ENCODE results near the gene FASTKD3.

The FASTKD3 gene

DNA sequence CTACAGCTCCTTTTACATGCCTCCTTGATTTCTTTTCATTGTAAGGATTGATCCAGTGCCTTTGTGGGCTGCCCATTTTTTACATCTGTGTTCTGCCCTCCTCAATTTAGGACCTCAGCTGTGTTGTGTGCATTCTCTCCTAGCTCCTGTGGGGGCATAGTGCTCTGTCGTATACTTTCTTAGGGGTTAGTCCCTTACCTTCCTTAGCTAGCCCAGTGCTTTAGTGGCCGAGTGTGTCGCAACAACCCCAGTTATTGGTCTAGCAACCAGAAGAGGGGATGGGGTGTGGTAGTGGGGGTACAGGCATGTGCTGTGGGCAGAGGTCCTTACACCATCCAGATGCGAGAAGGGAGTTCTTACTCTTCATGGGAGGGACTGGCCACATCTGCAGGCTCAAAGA is 12.3 kb upstream of the FASTKD3 start:
- no peak for DNase-seq (ENCODE audit: low read depth)

DNA sequence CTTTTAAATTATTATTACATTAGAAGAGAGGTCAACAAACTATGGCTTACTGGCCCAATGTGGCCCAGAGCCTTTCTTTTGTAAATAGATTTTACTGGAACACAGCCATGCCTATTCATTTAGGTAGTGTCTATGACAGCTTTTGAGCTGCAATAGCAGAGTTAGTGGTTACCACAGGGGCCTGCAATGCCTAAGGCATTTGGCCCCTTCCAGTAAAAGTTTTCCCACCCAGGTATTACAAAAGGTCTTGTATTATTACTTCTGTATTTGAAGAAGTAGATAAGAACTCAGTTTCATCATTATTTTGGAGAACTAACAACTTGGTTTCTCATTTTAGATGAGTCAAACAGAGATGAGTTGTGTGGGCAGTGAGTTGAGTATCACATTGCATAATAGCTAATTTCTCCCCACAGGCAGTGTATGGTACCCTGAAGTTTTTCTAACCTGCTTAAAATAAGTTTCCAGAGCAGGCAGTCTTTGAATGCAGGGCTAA is 9.6 kb upstream of the FASTKD3 start:
- DNase-seq (ENCODE audit: low read depth): no peak

DNA sequence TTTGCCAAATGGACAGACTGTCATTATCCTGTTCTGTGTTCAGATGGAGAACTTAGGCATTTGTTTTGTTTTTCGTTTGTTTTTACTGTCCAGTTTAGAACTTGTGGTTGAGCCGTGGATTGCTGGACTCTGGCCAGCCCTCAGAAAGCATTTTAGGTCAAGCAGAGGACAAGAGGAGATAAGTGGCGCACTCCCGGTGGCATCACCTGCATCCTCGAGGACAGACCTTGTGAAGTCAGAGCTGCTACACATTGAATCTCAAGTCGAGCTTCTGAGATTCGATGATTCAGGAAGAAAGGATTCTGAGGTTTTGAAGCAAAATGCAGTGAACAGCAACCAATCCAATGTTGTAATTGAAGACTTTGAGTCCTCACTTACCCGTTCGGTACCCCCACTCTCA is 9.0 kb upstream of the FASTKD3 start:
- DNase-seq (ENCODE audit: low read depth): no peak

DNA sequence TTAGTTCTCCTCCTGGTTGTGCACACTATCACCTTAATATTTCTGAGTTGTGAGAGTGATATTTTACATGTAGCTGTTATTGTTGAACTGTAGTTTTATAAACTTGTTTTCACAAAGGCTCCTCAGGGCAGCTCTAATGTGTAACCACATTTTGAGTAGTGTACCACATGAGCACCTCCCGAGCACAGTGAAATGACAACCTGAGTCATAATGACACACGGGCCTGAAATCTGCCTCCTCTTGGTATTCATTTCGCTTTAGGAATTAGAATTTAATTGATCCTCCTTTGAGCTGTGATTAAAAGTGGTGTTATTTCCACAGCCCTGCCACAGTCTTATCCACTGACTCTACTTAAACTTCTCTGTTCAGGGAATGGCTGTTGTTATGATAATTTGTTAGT is 8.0 kb upstream of the FASTKD3 start:
- no peak for DNase-seq (ENCODE audit: low read depth)

DNA sequence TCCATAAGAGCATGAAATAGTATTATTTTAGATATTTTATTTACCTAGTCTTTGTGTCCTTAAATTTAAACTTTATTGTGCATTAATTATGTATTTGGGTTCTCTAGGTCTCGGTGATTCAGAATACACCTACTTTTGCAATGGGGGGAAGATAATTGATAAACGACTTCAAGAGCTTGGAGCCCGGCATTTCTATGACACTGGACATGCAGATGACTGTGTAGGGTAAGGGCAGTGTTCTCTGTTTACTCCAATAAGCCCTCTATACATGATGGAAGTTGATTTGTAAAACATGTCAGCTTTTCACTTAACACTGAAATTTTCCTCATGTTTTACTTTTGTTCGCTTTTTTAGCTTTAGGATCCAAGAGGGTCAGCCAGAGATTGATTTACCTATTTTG is 6.3 kb upstream of the FASTKD3 start:
- no peak for DNase-seq (ENCODE audit: low read depth)

DNA sequence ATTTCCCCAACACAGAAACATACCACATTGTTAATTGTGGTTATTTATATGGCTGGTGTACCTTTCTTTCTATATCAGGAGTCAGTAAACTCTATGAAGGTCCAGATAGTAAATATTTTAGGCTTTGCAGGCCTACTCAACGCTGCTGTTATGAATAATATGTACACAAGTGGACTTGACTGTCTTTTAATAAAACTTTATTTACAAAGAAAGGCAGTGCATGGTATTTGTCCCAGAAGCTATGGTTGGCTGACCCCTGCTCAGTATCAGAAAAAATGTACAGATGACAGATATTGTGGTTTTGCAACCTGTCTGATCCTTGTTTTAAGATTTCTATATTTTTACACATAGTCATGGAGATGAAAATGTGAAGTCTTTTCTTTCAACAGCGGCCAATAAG is 5.8 kb upstream of the FASTKD3 start:
- no peak for DNase-seq (ENCODE audit: low read depth)

DNA sequence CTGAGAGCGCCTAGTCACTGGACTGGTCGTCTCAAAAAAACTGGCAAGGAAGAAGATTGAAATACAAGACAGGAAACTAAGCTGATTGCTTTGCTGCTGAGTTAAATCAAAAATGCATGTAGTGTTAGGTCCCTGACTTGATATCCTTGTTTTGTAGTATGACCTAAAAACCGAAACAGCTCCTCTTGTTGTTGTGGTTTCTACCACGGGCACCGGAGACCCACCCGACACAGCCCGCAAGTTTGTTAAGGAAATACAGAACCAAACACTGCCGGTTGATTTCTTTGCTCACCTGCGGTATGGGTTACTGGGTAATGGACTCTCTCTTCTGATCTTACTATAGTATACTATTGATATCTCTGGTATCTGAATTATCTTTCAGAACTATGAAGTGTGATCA is 4.4 kb upstream of the FASTKD3 start:
- no peak for DNase-seq (ENCODE audit: low read depth)

DNA sequence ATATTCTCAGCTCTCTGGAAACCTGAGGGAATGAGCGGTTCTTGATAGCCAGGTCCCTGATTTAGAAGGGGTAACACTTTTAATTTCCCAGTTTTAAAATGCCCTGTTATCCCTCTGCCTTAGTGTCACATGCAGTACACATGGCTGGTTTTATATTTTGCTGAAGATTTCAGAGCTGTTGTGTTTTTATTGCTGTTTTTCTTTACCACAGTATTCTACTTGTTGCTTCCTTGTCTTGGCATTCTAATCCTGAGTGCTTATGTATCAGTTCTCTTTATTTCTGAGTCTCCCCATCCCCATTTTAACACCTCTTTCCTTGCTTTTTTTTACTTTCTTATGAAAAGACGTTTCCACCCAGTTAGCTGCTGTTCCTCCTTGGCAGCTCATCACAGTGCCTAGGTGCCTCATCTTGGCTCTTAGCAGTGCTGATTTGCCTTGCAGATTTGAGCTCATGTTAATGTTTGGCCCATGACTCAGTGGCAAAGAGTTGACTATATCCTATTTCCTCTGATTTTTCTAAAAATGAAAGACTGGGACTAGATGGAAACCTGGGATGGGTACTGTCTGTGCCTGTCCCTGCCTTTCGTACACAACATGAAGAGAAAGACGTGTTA is 3.8 kb upstream of the FASTKD3 start:
- DNase-seq (ENCODE audit: low read depth): no peak

DNA sequence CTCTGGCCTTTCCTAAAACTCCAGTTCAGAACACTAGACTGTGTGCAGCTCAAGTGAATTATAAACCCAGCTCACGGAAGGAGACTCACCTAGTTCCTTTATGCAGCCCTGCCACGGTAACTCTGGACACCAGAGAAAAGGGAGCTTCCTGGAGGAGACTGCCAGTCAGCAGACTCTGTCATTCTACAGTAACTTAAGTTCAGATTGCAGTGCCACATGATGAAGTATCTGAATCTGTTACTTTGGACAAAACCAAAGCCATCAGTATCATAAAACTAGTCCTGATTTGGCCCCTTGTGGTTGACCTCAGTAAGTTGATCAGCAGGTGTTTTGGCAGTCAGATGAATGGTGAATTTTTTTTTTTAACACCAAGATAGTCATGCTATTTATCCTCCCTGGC is 2.8 kb upstream of the FASTKD3 start:
- DNase-seq (ENCODE audit: low read depth): no peak

DNA sequence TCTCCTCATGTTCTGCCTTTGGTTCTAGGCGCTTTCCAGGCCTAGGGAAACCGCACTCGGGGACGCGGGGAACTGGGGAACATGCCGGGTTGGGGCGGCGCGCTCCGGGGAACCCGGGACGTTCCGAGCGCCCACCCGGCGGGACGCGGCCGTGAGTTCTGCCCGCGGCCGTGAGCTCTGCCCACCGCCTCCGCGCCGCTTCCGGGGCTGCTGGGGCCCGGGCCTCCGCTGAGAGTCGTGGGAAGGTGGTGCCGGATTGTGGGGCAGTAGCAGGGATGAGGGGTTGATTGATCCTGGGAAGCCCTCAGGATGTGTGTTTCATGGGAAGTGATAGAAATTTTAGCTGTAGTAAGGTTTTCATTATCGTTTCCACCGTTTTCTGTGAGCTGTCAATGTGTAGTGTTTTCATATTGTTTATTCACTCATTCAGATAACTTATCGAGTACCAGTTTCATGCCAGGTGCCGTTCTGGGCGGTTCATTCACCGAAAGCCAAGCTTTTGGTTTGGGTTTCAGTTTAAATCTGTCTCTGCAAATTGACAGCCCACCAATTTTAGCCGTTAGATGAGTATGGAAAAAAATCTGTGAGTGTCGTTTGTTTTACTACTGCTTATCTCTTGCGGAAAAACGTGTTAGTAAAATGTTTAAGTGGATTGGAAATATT is 774 bp upstream of the FASTKD3 start:
- no peak for DNase-seq (ENCODE audit: low read depth)

DNA sequence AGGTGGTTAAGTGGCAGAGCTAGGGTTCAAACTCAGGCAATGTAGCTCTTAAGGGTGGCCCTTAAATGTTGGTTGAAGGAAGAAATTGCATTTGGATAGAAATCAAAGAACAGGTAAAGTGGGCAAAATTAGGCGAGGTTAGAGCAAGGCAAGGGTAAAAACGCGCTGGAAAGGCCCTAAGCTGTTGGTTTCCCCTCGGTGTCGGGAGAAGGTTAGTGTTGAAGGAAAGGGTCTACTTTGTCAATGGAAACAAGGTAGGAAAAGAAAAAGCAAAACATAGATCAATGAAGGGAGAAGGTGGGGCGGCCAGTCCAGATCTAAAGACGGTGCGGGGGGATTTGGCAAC is 431 bp downstream of the FASTKD3 start:
- no peak for DNase-seq (ENCODE audit: low read depth)

DNA sequence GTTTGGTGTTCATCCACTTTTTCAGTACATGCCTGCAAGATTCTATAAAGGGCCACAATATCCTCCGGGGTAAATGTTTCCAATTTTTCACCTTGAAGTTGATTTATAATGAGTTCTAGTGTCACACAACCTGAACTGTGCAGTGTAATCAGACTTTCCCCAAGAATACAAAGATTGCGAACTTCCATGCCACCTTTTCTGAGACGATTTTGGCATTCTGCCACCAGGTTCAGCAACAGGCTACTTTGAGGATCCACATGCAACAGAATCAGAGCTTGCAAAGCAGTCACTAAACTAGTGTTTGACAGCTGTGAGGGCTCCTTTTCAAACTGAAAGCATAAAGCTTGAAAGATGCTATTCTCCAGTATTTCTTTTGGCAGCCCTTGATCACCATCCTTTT is 1.6 kb downstream of the FASTKD3 start:
- no peak for DNase-seq (ENCODE audit: low read depth)

DNA sequence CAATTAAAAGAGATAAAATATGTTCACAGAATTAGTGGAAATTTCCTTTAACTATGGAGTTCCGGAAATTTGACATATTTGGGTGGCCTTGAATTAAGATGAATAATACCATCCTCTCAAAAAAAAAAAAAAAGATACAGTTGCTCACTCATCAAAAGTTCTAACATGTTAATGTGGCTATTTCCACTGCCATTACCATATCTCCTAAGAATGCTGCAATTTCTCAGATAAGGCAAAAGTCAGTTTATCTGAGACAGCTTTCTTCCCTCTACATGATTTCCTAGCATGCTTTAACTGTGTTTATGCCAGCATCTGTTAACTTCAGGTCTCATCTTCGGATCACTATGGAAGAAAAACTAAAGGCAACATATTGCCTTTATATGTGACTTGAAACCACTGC is 2.6 kb downstream of the FASTKD3 start:
- DNase-seq (ENCODE audit: low read depth): no peak

DNA sequence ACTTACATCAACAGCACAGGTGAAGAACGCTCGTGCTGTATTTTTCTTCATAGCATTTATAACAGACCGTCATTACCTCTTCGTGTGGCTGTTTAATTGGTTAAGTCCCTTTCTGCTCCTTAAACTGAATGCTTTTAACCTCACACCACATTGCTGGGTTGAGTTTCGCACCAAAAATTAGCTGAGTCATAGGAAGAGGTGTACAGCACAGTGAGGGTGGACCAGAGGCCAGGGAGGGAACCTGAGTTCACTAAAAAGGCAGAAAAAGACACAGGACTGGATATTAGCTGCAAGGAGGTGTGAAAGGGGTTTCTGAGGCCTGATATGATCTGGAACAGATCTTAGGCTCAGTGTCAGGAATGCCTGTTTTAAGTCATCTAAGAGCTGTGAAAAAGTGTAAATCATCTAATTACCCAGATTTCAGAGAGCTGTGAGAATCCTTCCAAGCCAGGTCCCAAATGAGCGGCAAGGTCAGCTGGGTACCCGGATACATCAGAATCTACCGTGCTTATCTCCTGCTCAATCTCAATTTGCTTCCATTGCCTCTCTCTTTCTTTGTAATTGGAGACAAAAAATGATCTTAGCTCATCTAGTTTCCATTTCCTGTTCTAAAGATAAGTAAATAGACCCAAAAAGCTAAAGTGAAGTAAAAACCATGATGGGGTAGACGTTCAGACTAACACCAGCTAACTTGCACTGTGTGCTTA is 10.8 kb downstream of the FASTKD3 start:
- no peak for DNase-seq (ENCODE audit: low read depth)

DNA sequence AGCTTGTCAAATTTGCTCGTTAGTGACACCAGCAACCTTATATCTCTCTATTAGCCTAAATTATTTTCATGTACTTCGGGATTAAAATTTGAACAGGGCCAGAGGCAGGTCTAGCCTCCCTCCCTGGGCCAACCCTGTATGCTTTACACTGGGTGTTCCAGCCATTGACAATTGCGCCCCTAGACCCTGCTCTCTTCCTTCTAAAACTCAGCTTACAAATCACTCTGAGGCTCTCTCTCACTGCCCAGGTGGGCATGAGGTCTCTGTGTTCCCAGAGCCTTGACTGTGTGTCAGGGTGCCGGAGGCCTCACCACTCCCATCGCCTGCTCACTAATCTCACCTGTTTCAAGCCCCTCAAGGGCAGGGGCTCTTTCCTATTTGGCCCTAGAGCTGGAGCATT is 11.5 kb downstream of the FASTKD3 start:
- no peak for DNase-seq (ENCODE audit: low read depth)

DNA sequence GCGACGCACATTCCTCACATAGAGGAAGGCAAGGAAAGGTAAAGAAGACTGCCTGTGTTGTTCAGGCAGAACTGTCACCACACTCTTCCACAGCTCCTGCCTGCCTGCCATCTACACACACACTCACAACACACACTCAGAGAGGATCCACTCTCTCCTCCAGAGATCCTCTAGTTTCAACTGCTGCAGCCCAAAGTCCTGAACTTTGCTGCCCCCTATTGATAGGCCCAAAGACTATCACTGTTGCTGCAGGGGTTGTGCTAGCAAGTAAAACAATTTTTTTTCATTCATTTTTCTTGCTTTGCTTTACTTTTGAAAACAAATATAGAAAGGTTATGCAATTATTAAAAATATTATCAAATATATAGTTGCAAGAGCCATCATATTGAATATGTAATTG is 12.0 kb downstream of the FASTKD3 start:
- DNase-seq (ENCODE audit: low read depth): no peak

DNA sequence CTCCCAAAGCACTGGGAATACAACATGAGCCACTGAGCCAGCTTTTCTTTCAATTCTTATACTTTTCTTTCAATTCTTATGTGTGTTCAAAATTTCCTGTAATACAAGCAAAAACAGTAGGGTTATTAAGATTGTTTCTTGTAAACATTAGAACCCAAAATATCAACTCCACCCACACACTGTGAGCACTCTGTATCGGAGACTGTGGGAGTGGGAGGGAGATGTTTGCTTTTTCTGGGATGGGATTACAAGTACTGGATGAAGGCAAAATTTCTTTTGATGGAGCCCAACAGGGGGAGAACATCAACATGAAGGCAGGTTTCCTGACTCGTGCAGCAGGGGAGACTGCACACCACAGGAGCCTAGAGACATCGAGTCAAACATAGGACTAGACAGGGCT is 13.2 kb downstream of the FASTKD3 start:
- no peak for DNase-seq (ENCODE audit: low read depth)

DNA sequence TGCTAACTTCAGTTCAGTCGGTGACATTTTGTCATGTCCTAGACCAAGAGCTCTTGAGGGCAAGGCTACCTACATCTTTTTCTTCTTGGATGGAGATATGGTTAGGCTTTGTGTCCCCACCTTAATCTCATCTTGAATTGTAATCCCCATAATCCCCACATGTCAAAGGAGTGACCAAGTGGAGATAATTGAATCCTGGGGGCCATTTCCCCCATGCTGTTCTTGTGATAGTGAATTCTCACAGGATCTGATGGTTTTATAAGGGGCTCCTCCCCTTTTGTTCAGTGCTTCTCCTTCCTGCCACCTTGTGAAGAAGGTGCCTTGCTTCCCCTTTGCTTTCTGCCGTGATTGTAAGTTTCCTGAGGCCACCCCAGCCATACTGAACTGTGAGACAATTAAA is 15.8 kb downstream of the FASTKD3 start:
- DNase-seq (ENCODE audit: low read depth): no peak

DNA sequence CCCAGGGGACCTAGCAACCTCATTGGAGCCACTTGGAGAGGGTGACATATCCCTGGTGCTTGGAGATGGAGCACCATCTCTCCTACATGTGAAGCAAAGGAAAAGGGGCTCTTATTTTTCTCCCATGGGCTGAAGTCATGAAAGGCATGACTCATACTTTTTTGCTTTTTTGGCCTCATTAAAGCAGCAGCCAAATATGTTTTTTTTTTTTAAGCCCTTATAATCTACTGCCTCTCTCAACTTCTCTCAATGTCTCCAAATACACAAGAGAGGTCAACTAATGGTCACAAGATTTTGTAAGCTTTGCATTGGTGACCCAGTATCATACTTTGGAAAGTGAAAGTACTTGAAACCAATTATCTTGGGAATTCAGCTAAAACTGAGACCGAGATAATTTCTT is 16.3 kb downstream of the FASTKD3 start:
- DNase-seq (ENCODE audit: low read depth): no peak

DNA sequence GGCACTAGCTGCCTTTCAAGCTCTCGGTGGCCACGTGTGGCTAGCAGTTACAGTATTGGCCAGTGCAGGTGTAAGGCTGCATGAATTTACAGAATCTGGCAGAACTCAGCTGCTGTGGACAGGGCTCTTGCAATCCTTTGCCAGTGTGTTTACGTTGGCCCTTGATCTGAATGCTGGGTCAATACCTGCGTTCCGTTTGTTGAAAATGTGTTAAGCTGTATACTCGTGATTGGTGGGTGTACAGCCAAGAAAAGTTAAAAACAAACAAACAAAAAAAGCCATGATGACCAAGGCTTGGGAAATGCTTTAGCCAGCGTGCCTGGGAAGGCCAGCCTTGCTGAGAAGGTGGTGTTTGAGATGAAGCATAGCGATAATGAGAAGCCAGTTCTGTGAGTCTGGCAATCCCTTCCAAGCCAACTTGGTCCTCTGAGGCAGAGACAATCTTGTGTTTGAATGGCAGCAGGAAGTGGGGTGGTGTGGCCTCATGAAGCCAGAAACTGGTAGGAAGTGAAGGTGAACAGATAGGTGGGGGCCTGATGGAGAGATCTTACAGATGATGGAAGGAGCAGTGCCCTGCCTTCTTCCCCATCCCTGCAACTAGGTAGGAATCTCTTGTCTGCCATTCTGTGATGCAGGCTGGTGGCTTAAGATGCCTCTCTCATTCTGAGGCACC is 17.1 kb downstream of the FASTKD3 start:
- DNase-seq (ENCODE audit: low read depth): no peak

DNA sequence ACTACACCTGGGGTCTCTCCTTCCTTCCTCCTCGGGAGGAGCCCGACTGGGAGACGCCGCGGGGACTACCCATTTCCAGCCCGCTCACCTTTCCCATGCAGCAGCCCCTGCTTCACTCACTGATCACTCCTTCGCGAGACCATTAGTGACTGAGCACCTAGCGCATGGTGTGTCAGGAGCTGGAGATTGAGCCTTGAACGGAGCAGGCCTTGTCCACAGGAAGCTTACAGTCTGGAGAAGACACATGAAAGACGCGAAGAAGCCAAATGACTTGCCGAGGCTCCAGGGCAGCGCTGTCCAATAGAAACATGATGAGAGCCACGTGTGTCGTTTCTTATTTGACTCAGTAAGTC is 17.6 kb downstream of the FASTKD3 start:
- DNase-seq (ENCODE audit: low read depth): no peak

DNA sequence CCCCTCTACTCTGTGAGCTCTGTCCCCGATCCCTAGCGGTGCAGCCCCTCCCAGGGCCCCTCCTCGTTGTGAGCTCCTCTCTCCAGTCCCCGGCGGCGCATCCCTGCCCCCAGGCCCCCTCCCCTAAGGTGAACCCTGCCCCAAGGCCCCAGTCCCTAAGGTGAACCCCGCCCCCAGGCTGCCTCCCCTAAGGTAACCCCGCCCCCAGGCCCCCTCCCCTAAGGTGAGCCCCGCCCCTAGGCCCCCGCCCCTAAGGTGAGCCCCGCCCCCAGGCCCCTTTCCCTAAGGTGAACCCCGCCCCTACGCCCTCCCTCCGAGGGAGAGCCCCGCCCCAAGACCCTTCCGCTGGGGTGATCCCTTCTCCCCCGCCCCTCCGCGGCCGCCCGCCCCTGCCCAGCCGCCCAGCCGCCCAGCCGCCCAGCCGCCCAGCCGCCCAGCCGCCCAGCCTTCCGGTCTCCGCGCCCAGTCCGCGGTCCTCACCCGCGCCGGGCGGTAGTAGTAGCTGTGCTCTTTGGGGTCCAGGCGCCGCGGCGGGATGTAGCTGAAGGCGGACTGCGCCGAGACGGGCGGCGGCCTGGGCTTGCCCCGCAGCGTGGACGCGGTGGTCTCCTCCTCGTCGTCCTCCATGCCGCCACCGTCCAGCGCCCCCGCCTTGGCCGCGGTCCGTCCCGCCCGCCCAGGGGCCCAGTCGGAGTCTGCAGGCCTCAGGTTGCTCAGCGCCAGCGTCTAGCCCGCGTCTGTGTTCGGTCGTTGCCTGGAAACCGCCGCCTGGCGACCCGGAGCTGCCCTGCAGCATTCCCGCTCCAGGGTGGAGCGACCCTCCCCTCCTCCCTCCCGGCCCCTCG is 18.2 kb downstream of the FASTKD3 start, which contains the start of gene CFAP90:
TSS of gene CFAP90 (minus strand) at position 739 of the 845 bp plus-strand sequence. CDS start at position 627, 112 bp downstream.
- DNase-seq (ENCODE audit: low read depth): no peak

All from stimulated activated CD8-positive, alpha-beta memory T cell treated with anti-CD3 and anti-CD28 coated beads, Interleukin-15, amount 100 ng/mL, for 1 hour (primary cell).